GM19324 (cell line): ENCODE measurements around the gene GNPTAB.
"Not testable (repeated sequence)": the region's sequence is repeated elsewhere in the genome, so short reads cannot be mapped to it uniquely, and the experiment has no call there.

Experiments used
- ATAC-seq: cut with Tn5 transposase; IDR thresholded peaks from one replicate; pipeline ENCODE4 v1.9.1; 2021; ENCODE audit warnings: mild to moderate bottlenecking, moderate library complexity; ENCODE audit not compliant: unreplicated experiment, low FRiP score

Gene GNPTAB

DNA sequence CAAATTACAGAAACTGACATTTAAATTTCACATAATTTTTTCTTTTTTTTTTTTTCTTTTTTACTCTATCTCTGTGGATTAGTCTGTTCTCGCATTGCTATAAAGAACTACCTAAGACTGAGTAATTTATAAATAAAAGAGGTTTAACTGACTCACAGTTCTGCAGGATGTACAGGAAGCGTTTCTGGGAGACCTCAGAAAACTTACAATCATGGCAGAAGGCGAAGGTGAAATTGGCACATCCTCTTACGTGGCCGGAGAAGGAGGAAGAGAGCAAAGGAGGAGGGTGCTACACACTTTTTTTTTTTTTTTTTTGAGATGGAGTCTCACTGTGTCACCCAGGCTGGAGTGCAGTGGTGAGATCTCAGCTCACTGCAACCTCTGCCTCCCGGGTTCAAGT lies 19.4 kb downstream of the GNPTAB start:
- ATAC-seq, result not testable (repeated sequence)

DNA sequence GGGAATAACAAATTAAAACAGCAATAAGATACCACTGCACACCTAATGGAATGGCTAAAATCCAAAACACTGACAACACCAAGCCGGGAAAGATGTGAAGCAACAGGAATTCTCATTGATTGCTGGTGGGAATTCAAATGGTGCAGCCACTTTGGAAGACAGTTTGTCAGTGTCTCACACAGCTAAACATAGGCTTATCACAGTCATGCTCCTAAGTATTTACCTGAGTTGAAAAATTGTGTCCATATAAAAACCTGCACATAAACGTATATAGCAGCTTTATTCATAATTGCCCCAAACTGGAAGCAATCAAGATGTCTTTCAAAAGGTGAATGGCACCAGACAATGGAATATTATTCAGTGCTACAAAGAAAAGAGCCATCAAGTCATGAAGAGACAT lies 21.6 kb downstream of the GNPTAB start:
- no peak for ATAC-seq

DNA sequence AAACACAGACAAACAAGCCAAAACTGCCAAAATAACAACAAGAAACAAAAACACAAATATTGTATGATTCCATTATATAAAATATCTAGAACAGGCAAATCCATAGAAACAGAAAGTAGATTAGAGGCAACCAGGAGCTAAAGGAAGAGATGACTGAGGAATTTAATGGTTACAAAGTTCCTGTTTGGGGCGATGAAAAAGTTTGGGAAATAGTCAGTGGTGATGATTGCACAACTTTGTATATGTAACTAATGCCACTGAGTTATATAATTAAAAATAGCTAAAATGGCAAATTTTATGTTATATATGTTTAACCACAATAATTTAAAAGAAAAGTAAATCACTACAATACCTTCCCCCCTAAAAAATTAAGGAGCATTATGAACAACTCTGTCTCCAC lies 24.5 kb downstream of the GNPTAB start:
- ATAC-seq, result no peak

DNA sequence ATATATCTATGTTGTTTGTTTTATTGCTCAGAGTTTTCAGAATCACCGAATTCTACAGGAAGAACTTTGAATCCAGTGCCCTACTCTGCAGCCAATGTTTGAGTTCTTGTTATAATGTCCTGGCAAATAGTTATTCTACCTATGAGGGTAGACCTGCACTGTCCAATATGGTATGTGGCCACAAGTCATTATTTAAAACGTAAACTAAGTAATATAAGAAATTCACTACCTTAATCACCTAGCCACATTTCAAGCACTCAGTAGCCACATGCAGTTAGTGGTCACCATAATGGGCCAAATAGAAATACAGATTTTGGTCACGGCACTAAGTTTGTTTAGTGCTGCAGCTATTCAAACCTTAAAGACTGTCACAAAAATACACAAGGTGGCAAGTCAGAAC lies 26.4 kb downstream of the GNPTAB start:
- no peak for ATAC-seq

DNA sequence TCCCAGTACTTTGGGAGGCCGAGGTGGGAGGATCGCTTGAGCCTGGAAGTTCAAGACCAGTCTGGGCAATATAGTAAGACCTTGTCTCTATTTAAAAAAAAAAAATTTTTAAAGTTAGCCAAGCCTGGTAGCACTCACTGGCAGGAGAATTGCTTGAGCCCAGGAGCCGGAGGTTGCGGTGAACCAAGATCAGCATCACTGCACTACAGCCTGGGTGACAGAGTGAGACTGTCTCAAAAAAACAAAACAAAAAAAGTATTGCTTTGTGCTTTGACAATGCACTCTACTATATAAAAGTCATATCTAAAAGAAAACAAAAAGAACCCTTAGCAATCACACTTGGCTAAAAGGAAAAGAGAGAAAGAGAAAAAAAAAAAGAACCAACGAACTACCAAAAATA lies 26.8 kb downstream of the GNPTAB start:
- no peak for ATAC-seq

DNA sequence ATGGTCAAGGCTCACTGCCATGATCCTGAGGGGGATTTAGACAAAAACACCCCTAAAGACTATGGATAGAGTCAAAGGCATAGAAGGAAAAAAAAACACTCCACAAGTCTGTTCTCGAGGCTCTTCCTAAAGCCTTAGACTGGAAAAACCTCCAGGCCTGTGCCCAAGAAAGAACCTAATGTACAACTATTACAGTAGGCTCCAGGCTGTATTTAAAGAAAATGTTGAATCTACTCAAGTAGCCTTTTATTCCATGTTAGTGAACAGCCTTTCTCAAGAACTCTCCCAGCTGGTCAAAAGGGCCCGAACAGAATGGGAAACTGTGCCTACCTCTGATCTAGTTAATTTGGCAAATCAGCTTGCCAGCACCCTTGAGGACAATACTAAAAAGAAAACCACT lies 28.3 kb downstream of the GNPTAB start:
- no peak for ATAC-seq

DNA sequence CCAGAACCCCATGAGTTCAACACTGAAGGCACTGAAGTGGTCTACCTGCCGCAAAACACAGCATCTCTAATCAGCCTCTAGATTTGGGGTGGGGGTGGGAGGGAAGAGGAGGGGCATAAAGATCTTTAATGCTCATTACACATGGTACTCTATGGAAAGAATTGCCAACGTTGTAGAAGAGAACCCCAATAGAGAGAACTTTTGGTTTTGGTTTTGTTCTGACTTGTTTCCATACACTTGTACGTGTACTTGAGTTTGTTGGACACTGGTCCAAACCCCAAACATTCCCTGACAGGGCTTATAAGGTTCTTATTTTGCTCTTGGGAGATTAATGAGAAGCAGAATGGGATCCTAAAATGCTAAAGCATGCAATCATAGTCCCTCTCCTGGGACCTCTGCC lies 31.0 kb downstream of the GNPTAB start:
- ATAC-seq, result no peak

DNA sequence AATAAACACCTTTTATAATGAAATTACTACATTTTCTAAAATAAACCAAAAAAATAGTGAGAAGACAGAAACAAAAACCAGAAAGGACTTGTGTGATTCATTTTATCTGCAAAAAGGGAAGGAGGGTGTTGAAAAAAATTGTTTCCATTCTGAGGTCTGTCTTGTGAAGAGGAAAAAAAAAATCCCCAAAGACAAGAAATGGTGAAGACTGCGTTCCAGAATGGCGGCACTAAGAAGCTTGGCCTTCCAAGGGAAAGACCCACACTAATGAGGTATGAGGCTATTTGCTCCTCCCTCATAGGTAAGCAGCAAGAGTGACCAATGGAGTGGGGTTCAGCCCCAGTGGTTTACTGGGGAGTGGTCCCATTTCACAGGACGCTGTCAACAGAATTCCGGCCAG lies 35.0 kb downstream of the GNPTAB start:
- ATAC-seq, result no peak

DNA sequence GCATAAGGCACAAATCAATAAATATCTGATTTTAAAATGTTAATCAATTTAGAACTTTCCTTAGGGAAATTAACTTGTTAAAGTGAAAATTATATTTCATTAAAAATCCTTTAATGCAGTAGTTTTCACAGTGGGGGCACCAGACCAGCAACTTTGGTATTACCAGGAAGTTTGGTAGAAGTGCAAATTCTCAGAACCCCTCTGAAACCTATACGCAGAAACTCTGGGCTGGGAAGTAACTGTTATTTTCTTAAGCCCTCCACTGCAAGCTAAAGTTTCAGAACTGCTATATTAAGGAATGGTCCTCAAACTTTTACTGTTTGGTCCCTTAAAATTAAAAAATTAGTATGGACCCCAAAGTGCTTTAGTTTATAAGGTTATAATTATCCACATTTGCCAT lies 35.7 kb downstream of the GNPTAB start:
- ATAC-seq, result no peak

DNA sequence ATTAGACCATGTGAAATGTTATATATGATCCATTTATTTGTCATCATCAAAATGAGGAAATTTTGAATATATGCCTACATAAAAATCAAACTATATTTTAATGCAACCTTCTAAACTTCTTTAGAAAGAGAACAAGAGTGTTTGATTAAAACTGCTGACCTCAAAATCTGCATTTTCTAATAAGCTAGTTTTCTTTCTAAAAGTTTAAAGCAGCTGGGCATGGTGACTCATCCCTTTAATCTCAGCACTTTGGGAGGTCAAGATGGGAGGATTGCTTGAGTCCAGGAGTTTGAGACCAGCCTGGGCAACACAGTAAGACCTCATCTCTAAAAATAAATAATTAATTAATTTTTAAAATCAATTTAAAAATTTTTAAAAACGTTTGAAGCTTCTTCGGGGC lies 36.2 kb downstream of the GNPTAB start:
- ATAC-seq, result no peak

DNA sequence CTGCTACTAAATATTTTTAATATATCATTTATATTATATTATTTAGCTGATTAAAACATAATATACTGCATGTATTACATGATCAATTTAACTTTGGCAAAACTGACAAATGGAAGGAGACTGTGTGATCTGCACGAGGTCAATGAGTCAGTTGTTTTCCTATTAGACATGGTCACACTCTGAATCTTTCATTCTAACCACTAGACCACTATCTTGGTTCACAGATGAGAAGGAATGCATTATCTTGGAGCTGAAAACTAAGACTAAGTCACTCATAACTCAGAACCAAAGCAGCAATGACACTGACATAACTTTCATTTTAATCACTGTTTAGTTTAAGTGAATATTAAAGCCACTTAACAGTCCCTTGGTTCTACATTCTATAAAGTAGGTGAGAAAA lies 37.4 kb downstream of the GNPTAB start:
- no peak for ATAC-seq

DNA sequence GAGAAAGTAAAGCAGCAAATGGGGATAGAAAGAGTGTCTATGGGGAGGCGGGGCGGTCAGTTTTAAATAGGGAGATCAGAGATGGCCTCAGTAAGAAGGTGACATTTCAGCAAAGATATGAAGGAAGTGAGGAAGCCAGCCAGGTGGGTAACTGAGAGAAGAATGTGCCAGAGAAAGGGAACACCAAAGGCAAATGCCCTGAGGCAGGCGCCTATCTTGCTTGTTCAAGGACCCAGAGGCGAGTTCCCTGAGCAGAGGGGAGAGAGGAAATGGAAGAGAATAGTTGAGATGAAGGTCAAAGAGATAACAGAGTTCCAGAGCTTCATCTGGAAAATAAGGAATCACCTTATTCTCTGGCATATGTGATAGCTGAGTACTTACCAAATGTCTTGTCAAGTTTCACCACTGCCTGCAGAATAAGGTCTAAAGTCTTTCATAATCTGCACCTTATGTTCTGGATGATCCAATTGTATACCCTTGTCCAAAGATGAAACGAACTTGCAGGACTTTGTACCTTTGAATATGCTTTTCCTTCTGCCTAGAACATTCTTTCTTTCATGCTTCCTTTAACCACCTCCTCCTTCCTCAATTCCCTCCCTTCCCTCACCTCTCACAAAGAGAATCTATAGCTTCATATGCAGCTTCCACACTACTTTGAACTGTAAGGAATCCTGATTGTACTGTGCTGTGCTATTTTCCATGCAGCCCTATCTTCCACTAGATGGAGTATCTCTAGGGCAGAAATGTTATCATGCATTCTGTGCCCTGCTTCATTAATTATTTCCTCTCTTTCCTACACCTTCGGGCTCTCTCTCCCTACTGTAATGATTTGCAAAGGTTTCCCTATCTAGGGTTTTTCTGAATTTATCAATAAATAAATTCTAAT lies 38.5 kb downstream of the GNPTAB start:
- ATAC-seq, result no peak

DNA sequence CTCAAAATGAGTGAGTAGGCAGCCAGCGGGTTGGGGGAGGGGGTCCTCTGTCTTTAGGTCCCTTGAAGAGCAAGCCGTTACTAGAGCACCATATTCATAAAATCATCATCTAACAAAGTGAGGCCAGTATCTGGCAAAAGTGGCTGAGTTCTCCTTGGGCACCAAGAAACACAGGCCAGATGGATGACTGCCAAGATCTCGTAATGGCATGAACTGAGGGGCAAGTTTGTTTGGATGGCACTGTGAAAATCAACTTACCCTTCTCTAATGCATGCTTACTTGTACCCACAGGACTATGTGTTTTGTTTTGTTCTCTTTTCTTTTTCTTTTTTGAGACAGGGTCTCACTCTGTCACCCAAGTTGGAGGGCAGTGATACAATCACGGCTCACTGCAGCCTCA lies 41.6 kb downstream of the GNPTAB start:
- ATAC-seq, result no peak

DNA sequence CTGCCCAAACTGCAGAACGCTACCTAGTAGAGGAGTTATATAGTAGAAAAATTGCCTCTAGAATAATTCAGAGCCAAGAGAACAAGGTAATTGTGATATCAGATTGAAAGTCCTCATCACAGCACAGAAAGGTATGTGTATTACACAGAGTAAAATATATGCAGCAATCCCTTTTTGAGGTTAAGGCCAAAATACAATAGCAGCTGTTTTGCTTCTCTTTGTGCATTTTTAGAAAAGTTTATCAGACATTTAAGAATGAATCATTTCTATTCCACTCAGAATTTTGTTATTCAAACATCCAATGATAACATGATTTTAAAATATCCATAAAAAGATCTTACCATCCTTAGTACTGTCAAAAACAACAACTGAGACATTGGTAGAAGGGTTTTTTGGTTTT lies 45.1 kb downstream of the GNPTAB start:
- ATAC-seq, result no peak

DNA sequence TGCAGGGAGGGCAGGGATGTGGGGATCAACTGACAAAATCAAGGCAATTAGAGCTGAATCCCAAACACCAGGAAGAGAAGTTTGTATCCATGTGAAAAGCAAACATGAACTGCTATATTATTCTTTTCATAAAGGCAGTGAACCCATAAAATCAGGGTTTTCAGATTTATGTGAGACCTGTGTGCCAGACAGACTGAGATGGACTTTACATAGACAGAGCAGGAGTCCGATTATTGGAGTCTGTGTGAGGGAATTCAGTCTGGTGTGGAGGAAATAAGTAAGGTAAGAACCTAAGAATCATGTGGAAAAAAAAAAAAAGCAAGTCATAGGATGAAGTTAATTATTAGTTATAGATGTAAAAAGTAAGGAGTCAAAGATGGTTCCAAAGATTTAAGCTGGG lies 46.4 kb downstream of the GNPTAB start:
- no peak for ATAC-seq

DNA sequence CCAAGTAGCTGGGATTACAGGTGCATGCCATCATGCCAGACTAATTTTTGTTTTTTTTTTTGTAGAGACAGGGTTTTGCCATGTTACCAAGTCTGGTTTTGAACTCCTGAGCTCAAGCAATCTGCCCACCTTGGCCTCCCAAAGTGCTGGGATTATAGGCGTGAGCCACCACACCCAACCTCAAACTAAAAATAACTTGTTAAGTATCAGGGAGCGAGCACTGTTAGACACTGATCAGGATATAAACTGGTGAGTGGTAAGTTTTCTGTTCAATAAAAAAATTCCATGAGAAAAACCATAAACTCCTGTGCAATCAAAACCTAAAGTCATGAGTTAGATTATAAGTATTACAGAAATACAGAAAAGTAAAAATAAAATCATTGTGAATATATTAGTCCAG lies 46.9 kb downstream of the GNPTAB start:
- ATAC-seq, result no peak

DNA sequence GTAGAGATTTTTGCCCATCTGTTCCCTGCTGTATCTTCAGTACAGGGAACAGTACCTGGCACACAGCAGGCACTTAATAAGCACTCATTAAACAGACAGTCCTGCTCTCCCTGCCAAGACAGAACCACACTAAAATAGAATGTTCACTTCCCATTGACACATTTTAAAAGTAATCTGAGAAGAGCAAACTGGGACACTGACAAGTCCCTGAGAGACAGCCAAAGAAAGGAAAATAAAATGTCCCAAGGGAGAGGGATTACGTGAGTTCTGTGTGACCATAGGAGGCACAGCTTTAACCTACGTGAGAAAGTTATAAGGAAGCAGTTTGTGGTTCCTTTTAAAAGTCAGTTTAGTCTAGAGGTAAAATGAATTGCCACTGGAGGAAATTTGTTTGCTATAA lies 47.6 kb downstream of the GNPTAB start:
- ATAC-seq, result no peak

DNA sequence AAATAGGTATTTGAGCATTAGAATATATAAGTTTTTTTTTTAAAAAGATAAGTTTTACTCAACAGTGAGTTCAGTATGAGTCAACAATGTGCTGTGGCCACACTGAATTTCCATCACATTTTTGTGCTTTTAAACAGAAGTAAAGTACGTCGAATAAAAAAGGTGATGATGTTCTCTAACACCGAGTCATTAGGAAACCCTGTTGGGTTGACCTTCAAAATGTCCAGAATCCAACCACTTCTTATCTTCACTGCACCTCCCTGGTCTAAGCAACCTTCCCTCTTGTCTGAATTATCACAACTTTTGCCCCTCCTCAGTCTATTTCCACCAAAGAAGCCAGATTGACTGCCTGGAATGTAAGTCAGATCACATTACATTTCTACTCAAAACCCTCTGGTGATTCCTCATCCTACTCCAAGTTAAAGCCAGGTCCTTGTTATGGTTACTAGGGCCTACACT lies 48.5 kb downstream of the GNPTAB start:
- no peak for ATAC-seq

DNA sequence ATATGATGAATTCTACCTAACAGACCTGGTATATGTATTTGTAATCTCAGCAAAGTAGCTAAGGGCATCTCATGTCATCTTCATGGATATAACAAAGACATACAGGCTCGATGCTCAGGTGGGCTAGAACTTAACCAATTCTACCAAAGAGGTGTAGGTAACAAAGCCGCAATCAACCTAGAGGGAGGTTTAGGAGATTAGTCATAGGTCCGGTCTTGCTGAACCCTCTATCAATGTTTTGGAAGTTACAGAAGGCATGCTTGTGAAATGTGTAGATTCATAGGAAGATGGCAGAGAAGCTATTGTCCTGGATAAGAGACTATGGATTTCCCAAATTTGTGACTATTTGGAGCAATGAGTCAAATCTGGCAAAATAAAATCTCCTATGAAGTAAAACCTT lies 48.9 kb downstream of the GNPTAB start:
- no peak for ATAC-seq

DNA sequence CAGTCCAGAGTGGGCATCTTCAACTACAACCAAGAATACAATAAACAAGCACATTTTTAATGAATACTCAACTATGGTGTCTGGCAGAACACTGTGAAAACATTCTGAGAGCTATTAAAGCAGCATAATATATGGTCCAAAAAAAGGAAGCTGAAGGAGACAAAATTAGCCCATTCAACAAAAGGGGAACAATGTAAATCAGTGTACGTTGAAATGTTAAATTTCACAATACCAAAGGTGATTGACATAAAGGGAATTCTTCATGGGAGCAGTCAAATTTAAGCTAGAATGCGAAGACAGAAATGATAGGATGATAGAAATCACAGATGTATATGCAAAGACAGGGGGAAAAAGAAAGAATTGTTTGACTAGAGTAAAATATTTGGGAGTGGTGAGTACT lies 50.2 kb downstream of the GNPTAB start:
- no peak for ATAC-seq

DNA sequence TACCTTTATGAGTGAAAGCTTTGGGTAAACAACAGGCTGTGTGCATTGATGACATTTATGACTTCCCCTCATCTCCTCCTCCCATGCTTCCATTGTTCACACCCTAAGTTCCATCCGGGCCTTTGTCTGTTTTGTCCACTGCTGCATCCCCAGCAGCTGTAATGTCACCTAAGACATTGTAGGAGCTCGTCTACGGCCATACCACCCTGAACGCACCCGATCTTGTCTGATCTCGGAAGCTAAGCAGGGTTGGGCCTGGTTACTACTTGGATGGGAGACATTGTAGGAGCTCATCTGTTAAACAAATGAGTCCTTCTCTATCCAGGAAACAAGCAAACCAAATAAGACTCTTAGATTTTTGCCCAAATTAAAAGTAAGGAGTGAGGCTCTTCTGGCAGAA lies 51.1 kb downstream of the GNPTAB start:
- ATAC-seq, result no peak

DNA sequence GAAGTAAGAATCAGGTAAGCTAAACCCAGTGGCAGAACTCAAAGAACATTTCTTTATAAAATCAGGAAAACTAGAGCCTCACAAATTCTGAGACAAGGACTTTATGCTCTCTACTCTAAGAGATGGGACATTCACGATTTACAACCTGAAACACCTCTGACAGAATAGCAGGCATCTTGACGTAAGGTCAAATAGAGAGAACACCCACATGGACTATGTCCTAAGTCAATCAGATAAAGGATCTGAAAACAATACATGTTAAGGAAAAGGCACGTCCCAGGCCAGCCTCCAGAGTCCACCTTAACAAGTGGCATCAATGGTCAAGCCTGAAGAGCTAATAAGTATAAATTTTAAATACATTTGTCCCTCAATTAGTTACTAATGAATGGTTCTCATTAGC lies 51.6 kb downstream of the GNPTAB start:
- ATAC-seq, result no peak

DNA sequence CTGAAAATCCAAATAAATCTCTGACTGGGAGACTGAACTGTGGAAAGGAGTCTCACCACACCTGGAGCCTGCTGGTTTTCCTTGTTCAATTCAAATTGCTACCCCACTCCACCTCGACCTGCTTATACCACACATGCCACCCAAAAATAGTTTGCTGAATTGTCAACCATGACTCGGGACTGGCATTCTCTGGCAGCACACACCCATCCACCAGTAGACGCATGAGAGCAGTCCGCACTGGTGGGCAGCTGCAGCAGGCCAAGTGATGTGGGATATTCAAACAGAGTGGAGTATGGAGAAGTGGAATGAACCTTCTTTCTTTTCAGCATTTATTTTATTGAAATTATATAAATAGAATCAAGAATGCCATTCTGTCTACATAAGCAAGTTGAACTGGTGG lies 52.8 kb downstream of the GNPTAB start:
- ATAC-seq, result no peak
